Measurements from ENCODE around the gene GIPC2. TPM values are rescaled to one million over a fixed set of nuclear protein-coding genes. Genes with fewer than 3 reads are reported as not detected.

The GIPC2 gene
- total and polyA plus RNA-seq, 2 of the 4 experiments (the other 2 are of a cell fraction) = 0.07 to 0.18 TPM

GRCh38 chr1:78176448-78176847 is 130.7 kb downstream of the GIPC2 start:
- dilution Hi-C loops (cut with HindIII; ENCODE audit: low sequenced_read_pairs, unreplicated experiment) = no loop called here
- Histone ChIP-seq H3K27ac (ENCODE audit: insufficient read depth, low read length) (no peak overlapping the region), H2BK15ac (ENCODE audit: low read depth, low read length) (no peak overlapping the region), H2AFZ (replicated peaks; ENCODE audit: low read length, poor library complexity) (no peak overlapping the region), H3K36me3 (ENCODE audit: control insufficient read depth, insufficient read depth, low read length) (no peaks in the 10 kb centered on the region), H2AK9ac (replicated peaks; ENCODE audit: low read depth, low read length, poor library complexity) (no peak overlapping the region), H2BK5ac (ENCODE audit: low read depth, low read length, poor library complexity, severe bottlenecking) (no peak overlapping the region), H3K14ac (replicated peaks; ENCODE audit: low read depth, low read length) (no peak overlapping the region), H3K4ac (ENCODE audit: low read depth, low read length) (no peak overlapping the region), H4K5ac (ENCODE audit: low read depth, low read length) (no peak overlapping the region), H3K27me3 (ENCODE audit: control insufficient read depth, insufficient read depth, low read length) (no peaks in the 10 kb centered on the region), H3K9me1 (ENCODE audit: insufficient read depth, low read length) (peaks cover 3% of the 10 kb centered on the region), H3K56ac (ENCODE audit: extremely low read depth, insufficient read depth, low read length) (no peak overlapping the region), H3K18ac (ENCODE audit: low read depth, low read length) (no peak overlapping the region), H4K91ac (ENCODE audit: insufficient read depth, low read depth, low read length) (no peak overlapping the region), H3K4me1 (ENCODE audit: control insufficient read depth, insufficient read depth, low read length) (peaks cover 9% of the 10 kb centered on the region), H4K8ac (ENCODE audit: low read depth in 2 of 2, low read length in 2 of 2) (no peak overlapping the region), H3K23ac (ENCODE audit: low read depth, low read length) (no peak overlapping the region), H4K20me1 (ENCODE audit: insufficient read depth, low read length) (no peaks in the 10 kb centered on the region), H3K9ac (ENCODE audit: low read depth, low read length) (no peak overlapping the region), H3K79me1 (ENCODE audit: low read depth in 1 of 2, low read length in 2 of 2) (no peaks in the 10 kb centered on the region), H3K9me3 (ENCODE audit: control insufficient read depth, insufficient read depth, low read length) (no peaks in the 10 kb centered on the region), H3K4me3 (ENCODE audit: insufficient read depth, low read depth, low read length) (no peak overlapping the region), H2AK5ac (ENCODE audit: low read depth, low read length) (no peak overlapping the region), H3K4me2 (ENCODE audit: low read depth, low read length) (no peak overlapping the region), H2BK20ac (ENCODE audit: low read depth, low read length) (no peak overlapping the region), H2BK120ac (ENCODE audit: low read depth, low read length) (no peak overlapping the region)
- in situ Hi-C loops (cut with MboI; ENCODE audit: low sequenced_read_pairs) = no loop called here
- CTCF ChIA-PET = no interaction called here
- TF ChIP-seq POLR2A (IDR thresholded peaks at IDR 0.05; ENCODE audit: low read depth, low read length) (no peak), FOS (IDR thresholded peaks at IDR 0.05; ENCODE audit: low read depth, low read length) (0 out of 2 replicates have a peak, but pooled peaks have one; percentile 5)
- intact Hi-C loops (cut with micrococcal nuclease) = no loop called here
- DNase-seq = peak; percentile 91
- no CpG with 5 or more reads among the region's 3 CpGs for WGBS, 2 experiments (ENCODE audit: extremely low coverage in 2 of 2, insufficient read length in 1 of 2)
- ATAC-seq (ENCODE audit: low read depth) = peak; percentile 87
- no TSS peak for BruUV-seq (replicated peaks)
- POLR2A ChIA-PET (ENCODE audit: unreplicated experiment) = no interaction called here

Measured in IMR-90 (cell line).